GM19240 (cell line): ENCODE data around the gene SMYD3.
"Not testable (repeated sequence)": the region's sequence is repeated elsewhere in the genome, so short reads cannot be mapped to it uniquely, and the experiment has no call there.

ENCODE experiments used
- DNase-seq: peaks from one replicate; pipeline ENCODE4 v3.0.0; 2011; ENCODE audit warnings: low spot score; ENCODE audit not compliant: insufficient read length

SMYD3 gene

DNA sequence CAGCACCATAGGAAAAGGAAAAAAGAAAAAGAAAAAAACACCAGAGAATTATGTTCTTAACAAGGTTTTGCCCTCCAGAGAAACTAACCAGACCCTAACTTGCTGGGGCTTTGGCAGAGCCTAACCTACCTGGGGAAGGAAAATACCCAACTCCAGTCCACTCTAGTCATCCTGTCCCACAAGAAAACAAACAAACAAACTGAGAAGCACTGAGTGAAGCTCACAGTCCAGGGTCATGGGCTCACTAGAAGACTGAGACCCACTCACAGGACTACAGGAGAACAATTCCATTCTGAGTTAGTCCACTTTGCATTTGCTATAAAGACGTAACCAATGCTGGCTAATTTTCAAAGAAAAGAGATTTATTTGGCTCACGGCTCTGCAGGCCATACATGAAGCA, 543.4 kb downstream of the SMYD3 start:
- no peak for DNase-seq

DNA sequence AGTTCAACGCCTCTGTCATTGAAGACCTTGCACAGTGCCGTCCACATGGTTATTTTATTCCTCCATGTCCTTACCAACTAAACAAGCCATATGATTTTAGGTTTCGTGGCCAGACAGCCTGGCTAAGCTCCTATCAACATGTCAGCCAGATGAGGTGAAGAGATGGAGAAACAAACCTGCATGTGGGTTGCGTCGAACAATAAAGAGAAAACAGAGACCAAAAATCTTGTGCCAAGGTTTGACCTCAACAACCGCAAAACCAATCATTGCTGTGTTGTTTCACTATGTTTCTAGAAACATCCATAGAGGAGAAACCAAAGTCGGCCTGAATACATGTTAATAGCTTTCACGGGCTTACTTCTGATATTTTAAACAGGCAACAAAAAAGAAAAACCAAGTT, 544.6 kb downstream of the SMYD3 start:
- DNase-seq: no peak

DNA sequence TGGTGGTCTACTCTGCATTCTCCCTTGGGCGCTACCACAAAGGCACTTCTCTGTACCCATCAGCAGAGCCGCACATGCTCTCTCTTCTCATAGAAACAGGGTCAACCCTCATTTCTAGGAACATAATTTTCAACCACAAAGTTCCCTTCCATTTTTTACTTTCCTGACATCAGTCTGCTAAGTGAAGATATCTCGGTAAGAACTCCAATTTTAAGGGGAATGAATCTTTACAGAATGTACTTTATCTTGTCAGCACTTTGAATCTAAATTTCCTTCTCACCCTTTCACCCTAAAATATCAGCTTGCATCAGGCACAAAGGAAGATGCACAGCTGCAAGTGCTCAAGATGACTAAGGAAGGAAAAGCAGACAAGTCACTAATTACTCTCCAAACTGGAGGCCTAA, 545.9 kb downstream of the SMYD3 start:
- no peak for DNase-seq

DNA sequence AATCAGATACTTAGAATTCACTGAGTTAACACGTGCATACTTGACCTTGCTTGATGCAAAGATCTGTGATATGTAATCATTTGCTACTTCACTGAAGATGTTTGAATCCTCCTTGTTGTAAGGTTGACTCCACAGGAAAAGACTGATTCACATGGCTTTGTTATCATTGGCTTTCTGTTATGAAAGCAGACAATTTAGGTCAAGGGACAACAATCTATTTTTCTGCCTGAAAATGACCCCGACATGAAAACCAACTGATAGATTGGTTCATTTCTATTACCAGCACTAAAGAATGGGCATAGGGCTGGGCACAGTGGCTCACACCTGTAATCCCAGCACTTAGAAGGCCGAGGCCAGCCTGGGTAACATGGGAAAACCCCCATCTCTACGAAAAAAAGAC, 546.9 kb downstream of the SMYD3 start:
- no peak for DNase-seq

- DNase-seq: no peak
These were observed 549.1 kb downstream of the SMYD3 start for GRCh38 chr1:245958016-245958415.

DNA sequence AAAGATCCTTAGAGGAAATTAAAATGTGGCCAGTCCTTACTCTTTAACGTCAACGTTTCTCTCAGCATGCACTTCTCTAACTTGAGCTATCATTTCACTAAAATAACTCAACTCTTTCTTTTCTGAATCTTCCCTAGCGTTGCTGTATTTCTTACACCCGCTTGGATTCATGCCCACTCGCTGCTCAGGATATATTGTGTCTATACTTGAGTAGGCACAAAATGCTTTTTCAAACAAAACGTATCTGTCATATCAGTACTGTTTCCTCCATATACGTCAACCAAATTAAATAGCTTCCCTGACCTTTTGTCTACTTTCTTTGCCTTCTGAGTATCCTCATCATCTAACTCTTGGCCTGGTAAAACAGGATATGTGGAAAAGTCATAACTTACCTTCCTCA, 549.7 kb downstream of the SMYD3 start:
- DNase-seq: no peak

DNA sequence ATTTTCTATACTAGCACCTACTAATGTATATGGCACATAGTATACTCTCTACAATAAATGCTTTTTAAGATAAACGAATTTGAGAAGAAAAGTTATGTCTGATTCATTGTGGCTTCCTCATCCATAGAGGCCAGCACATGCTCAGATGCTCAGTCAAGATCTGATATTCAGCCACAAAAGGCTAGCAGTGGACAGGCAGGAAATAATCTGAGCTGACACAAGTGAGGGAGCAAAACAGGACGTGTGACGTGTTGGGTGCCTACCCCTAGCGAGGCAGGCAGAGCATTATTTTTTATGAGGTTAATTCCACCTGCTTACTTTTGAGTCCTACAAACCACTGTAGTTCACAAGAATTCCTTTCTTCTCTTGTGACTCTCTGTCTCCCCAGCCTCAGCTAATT, 550.9 kb downstream of the SMYD3 start:
- DNase-seq: no peak

DNA sequence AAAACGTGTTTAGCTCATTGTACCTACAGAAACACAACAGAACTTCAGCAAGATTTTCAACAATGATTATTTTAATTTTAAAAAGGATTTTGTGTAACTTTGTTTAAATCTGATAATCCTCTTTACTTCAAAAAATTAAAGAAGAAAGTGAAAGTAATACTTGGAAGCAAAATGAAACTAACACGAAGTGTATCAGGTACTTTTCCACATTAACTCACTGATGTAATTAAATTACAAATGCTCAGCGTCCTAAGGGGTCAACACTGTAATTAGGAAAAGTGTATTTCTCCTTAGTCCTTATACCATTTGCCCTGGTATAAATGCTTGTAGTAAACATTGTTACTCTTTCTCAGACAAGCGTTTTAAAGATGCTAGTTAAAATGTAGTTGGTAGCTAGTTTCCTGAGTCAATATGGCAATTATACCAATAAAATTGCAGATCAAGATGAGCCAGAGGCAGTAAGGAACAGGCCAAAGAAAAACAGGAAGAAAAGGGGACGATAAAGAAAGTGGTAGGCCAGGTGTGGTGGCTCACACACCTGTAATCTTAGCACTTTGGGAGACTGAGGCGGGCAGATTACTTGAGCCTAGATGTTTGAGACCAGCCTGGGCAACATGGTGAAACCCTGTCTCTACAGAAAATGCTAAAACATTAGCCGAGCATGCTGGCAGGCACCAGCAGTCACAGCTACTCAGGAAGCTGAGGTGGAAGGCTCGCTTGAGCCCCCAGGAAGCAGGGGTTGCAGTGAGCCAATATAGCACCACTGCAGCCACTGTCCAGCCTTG, 553.0 kb downstream of the SMYD3 start:
- no peak for DNase-seq

GRCh38 chr1:245952383-245953026, 554.6 kb downstream of the SMYD3 start:
- no peak for DNase-seq

GRCh38 chr1:245948786-245949185, 558.3 kb downstream of the SMYD3 start:
- DNase-seq: no peak

DNA sequence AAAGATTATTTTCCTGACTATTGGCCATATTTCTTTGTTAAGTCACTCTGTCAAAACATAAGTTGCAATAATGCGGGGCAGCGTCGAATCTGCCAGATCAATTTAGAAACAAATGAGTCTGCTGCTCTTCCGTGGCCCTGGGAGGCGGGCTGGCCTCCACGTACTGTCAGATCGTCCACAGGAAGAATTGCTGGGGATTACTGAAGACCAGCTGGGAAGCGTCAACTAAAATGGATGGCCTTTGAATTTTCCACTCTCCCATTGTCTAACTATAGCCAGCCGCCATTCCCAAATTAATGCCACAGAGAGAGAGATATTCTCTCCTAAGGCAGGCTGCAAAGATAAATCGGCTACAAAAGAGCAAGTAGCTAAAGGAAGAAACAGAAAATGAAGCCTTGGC, 560.2 kb downstream of the SMYD3 start:
- no peak for DNase-seq

GRCh38 chr1:245945136-245945535, 561.9 kb downstream of the SMYD3 start:
- DNase-seq: not testable (repeated sequence)

DNA sequence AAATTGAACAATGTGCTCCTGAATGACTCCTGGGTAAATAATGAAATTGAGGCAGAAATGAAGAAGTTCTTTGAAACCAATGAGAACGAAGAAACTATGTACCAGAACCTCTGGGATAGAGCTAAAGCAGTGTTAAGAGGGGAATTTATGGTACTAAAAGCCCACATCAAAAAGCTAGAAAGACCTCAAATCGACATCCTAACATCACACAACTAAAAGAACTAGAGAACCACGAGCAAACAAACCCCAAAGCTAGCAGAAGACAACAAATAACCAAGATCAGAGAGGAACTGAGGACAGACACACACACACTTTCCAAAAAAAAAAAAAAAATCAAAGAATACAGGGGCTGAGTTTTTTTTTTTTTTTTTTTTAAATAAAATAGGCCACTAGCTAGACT, 564.2 kb downstream of the SMYD3 start:
- DNase-seq: no peak

DNA sequence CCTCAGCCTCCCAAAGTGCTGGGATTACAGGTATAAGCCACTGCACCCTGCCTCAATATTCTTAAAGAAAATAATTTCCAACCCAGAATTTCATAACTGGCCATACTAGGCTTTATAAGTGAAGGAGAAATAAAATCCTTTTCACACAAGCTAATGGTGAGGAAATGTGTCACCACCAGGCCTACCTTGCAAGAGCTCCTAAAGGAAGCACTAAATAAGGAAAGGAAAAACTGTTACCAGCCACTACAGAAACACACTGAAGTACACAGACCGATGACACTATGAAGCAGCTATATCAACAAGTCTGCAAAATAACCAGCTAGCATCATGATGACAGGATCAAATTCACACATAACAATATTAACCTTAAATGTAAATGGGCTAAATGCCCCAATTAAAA, 565.3 kb downstream of the SMYD3 start:
- not testable (repeated sequence) for DNase-seq

DNA sequence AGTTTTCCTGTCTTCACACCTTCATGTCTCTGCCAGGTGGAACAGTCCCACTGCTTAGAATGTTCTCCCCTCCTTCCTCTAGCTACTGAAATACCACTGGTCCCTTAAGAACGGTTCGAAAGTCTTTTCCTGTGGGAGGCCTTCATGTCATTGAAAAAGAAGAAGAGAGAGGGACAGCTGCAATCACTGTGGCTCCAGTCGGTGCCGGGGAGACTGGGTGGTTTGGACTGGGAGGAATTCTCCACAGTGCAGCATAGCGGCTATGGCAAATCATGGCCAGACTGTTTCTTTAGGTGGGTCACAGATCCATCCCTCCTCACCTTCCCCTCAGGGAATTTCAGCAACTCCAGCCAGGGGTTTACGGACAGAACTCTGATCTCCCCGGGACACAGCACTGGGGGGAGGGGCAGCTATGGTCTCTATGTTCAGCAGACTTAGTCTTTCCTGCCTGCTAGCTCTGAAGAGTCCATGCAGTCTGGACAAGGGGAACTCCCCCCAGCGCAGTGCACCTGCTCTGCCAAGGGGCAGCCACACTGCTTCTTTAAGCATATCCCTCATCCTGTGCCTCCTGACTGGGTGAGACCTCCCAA, 567.2 kb downstream of the SMYD3 start:
- no peak for DNase-seq

DNA sequence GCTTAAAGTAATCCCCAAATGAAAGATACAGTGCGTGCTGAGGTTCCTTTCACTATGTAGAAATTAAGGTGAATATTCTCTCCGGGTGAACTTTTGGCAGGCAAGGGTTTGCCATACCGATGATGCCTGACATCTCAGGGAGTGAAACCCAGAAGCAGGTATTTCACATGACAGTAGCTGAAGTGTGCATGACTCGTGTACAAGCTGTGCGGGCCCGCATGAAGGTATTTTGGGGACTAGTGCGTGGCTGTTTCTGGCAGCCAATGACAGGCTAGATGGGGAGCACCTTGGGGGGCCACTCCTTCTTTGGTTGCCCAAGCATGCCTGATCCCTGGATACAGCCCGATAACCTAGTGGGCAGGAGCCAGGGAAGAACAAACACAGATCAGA, 569.0 kb downstream of the SMYD3 start:
- DNase-seq: no peak

GRCh38 chr1:245937316-245938045, 569.6 kb downstream of the SMYD3 start:
- DNase-seq: no peak

- no peak for DNase-seq
These were observed 572.7 kb downstream of the SMYD3 start for GRCh38 chr1:245934409-245934808.

- no peak for DNase-seq
These were observed 573.5 kb downstream of the SMYD3 start for GRCh38 chr1:245933431-245934045.

DNA sequence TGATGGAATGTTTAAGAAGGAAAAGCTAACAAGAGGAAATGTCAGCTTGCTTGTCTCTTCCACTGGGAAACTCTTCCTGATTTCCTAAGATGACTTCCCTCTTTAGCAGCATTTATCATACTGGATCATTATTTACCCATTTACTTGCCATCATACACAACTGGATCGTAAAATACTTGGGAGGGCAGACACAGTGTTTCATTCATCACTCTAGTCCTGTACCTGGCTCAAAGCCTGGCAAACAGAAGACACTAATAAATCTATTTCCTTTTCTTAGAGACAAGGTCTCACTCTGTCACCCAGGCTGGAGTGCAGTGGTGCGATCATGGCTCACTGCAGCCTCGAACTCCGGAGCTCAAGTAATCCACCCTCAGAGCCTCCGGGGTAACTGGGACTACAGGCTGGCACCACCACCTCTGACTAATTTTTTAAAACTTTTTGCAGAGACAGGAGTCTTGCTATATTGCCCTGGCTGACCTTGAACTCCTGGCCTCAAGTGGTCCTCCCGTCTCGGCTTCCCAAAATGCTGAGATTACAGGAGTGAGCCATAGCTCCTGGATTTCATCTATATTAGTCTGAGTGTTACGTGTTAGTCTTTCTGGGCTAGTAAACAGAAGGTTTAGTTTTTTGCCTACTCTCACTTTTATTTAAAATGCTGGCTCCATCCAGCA, 574.6 kb downstream of the SMYD3 start:
- no peak for DNase-seq

DNA sequence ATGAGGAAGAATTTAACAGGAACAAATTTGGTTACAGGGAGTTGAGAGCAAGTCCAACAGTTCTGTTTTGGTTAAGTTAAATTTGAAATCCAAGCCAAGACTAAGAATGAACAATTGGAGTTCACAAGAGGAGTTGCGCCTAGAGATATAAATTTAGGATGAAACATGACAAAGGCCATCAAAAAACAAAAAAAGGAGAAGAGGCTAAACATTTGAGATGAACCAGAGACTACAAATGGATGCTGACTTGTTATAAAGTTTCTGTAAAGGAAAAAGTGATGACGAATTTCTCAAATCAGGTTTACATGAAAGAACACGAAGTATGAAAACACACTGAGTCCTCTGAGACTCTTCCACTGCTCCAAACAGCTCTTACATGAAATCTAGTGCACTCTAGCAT, 575.6 kb downstream of the SMYD3 start:
- DNase-seq: no peak
